ENCODE data around the gene EIF1. TPM values are rescaled to one million over a fixed set of nuclear protein-coding genes. Genes with fewer than 3 reads are reported as not detected.

The EIF1 gene
- total RNA-seq, 2 donors from 2014 or later = 883 to 1,102 TPM

- DNase-seq = no peak
- intact Hi-C loops (cut with DNase I) = no loop called here
- no peak for ATAC-seq
These were observed 29.6 kb downstream of the EIF1 start for GRCh38 chr17:41718287-41718645.

DNA sequence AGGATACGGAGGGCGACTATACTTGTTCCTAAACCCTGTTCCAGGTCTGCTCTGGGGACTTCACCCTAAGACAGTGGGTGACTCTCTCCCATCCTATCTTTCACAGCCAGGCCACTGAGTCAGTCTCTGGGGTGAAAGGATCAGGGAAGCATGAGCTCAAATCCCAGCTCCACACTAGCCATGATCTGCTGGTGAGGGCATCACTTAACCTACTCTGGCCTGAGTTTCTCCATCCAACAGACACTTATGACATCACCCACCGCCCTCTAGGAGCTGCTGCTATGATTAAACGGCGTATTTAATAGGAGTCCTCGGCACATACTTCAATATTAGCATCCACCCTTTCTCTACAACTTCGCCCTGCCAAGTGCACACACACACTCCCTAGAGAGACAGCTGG lies 33.5 kb downstream of the EIF1 start:
- intact Hi-C loops (cut with DNase I) = no loop called here
- DNase-seq (no peak), ATAC-seq (no peak)

DNA sequence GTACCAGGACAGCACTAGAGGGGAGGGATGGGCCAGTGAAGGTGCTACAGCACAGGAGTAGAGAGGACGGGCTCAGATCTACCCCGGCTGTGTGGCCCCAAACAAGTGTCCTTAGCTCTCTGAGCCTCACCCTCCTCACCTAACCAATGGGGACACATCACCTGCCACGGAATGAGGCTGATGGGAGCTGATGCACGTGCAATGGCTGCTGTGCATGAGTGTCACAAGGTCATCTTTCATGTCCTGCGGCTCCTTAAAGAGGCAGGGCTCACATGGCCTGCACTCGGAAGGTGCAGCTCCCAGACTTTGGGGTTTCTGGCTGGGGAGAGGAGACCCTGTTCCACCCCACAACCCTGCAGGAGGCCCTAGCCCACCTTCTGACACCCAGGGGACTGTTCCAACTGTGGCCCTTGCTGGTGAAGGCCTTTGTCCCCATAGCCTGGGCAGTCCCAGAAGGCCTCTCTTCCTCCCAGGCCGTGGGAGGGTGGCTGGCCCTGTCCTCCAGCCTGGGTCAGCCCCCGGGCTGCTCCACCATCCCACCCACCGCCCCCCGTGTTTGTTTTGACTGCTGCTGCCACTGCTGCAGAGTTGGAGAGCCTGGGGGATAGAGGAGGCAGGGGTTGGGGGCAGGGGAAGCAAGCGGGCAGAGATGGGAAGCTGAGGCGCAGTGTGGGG lies 35.3 kb downstream of the EIF1 start:
- intact Hi-C loops (cut with DNase I) = no loop called here
- ATAC-seq (no peak), DNase-seq (no peak)

GRCh38 chr17:41724476-41725050 lies 35.9 kb downstream of the EIF1 start:
- no peak for ATAC-seq
- intact Hi-C loops (cut with DNase I) = no loop called here

GRCh38 chr17:41725134-41725533 lies 36.4 kb downstream of the EIF1 start:
- ATAC-seq (no peak), DNase-seq (no peak)
- intact Hi-C loops (cut with DNase I) = no loop called here

More at GRCh38 chr17:41724476-41725050, 35.9 kb downstream of the EIF1 start:
- no peak for DNase-seq

DNA sequence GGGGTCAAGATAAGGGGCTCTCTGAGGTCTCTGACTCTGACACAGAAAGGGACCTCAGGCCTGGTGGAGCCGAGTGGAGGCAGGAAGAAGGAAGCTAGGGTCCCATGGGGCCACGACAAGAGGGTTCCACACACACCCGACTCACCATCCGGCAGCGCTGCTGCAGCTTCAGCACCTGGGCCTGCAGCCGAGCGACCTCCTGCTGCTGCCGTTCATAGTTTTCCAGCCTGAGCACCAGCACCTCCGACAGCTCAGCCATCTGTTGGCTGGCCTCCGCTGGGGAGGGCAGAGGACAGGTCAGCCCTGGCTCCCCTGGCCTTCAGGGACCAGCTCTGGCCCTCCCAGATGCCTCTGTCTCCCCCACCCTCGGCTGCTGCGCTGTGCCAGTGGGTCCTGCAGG lies 39.4 kb downstream of the EIF1 start:
- DNase-seq = no peak
- no peak for ATAC-seq
- intact Hi-C loops (cut with DNase I) = no loop called here

- intact Hi-C loops (cut with DNase I) = no loop called here
- no peak for ATAC-seq
- no peak for DNase-seq
These were observed 41.8 kb downstream of the EIF1 start for GRCh38 chr17:41730479-41730878.

GRCh38 chr17:41731836-41732235 lies 43.2 kb downstream of the EIF1 start:
- no peak for DNase-seq
- ATAC-seq = no peak
- intact Hi-C loops (cut with DNase I) = no loop called here

DNA sequence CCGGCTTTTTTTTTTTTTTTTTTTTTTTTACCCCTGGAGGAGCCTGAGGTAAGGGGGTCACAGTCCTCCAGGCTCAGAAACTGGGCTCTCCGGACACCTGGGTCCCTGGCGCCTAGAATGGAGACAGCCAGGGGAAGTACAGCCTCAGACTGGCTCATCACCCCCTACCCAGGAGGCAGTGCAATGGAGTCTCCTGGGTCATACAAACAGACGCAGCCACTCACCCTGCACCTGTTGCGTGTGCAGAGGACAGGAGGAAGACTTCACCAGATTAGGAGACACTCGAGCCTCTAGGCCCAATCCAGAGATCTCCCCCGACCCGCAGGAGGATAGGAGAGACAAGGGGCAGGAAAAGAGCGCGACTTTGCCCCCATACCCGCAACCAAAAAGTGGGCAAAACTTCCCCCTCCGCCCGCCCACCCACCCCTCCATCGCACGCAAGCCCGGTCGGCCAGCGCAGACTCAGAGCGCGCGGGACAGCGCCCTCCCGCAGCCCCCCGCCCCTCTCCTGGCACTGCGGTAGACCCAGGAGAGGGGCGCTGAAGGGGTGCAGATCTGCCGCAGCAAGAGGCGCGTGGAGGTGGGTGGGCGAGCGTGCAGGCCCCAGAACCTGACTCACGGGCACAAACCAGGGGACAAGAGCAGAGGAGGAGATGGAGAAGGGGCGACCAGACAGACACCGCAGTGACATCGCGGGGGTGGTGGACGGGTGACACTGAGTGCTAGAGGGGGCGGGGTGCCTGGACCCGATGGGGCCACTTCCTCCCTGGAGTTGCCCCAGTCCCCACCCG lies 44.9 kb downstream of the EIF1 start:
- ATAC-seq (no peak), DNase-seq (no peak)
- intact Hi-C loops (cut with DNase I) = no loop called here

DNA sequence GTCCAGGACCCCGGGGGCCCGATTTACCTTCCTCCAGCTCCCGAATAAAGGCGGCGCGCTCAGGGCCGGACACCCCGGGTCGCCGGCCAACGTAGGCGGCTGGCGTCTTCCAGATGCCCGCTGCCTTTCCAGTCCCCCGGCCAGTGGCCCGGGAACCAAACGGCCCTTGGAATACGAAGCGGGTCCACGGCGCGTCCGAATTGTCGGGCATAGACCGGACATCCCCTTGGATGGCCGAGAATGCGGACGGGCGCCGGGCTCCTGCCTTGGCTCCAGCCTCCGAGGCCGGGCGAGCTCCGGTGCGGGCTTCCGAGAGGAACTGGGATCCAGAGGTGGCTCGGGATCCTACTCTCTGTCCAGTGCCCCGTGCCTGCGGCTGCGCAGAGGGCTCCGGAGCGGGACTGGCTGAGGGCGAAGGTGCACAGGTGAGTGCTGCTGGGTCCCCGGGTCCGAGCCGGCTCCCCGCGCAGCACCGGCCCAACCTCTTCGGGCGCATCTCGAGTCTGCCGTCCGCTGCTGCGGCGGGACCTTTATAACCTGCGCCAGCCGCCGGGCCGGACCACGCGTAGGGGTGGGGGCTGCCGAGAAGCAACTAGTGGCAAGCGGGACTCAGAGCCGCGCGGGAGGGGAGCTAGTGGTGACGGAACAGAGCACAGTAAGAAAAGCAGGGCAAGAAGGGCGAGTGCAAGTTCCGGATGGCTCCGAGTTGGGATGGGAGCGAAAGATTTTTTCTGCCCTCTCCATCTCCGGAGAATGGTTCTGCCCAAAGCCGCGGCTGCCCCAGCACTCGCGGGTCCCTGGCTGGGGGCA lies 45.7 kb downstream of the EIF1 start, which contains the start of gene HAP1:
HAP1 (minus strand) TSS at position 505 of the 810 bp plus-strand sequence; CDS start at position 496, 9 bp downstream.
- ATAC-seq (peak; percentile 8 to 42), DNase-seq (peak; percentile 37)
- intact Hi-C loops (cut with DNase I) = no loop called here

GRCh38 chr17:41734949-41735313 lies 46.2 kb downstream of the EIF1 start:
- intact Hi-C loops (cut with DNase I) = loop anchor here (5.0 kb wide), 2 partner anchors 67 to 137 kb away; no protein-coding TSS in a partner anchor
- DNase-seq (no peak), ATAC-seq (peak; percentile 1 to 10)

GRCh38 chr17:41735744-41736143 lies 47.1 kb downstream of the EIF1 start:
- intact Hi-C loops (cut with DNase I) = loop anchor here (5.0 kb wide), 2 partner anchors 67 to 137 kb away; no protein-coding TSS in a partner anchor
- no peak for DNase-seq
- ATAC-seq = no peak

- intact Hi-C loops (cut with DNase I) = loop anchor here (5.0 kb wide), 2 partner anchors 65 to 135 kb away; no protein-coding TSS in a partner anchor
- DNase-seq (no peak), ATAC-seq (no peak)
These were observed 48.4 kb downstream of the EIF1 start for GRCh38 chr17:41736983-41737679.

DNA sequence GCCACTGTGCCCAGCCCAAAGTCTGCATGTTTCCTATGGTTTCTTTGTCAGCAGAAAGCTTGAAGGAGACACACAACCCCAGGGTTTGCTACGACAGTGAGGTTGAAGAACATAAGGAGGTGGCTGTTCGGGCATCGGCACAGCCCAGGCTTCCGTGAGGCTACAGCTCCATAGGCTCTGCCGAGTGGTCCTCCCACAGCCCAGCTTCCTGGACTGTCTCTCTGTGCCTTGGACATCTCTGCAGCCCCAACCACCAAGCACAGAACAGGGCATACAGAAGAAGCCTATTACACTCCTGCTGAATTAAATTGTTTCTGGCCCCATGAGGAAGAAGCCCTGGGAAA lies 49.0 kb downstream of the EIF1 start:
- peak in 1 of 2 donors; percentile 1 for ATAC-seq
- no peak for DNase-seq
- intact Hi-C loops (cut with DNase I) = loop anchor here (1.0 to 5.0 kb wide), 3 partner anchors 64 to 135 kb away; no protein-coding TSS in a partner anchor

DNA sequence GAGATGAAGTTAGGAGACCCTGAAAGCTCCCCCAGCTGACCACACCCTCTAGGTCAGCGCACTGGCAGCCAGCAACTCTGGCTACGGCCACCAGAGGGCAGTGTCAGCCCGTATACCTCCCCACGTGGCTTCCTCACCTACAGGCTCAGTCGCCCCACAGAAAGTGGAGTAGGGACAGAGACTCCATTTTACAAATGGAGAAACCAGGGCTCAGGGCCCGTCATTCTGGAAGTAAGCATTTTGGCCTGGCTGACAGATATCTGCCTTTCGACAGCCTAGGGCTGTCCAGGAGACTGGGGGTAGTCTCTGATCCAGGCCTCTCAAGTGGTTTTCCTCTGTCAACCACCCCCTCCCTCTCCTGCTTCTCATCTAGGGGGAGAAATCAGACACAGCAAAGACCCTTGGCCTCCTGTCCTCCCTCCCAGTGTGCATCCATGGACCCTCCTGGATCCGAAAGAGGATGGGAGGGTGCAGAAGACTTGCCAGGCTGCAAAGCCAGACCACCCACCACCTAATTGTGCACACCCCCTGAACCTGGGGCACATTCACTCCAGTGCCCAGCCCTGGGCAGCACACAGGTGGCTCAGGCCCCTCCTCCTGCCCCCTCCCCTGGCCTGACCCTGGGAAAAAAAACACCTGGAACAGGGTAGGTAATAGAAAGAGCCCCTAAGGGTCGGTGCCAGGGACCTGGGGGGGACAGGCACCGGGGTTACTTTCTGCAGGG lies 49.6 kb downstream of the EIF1 start:
- intact Hi-C loops (cut with DNase I) = loop anchor here (1.0 to 5.0 kb wide), 3 partner anchors 63 to 134 kb away; no protein-coding TSS in a partner anchor
- ATAC-seq (peak; percentile 85 to 89), DNase-seq (peak; percentile 80)

DNA sequence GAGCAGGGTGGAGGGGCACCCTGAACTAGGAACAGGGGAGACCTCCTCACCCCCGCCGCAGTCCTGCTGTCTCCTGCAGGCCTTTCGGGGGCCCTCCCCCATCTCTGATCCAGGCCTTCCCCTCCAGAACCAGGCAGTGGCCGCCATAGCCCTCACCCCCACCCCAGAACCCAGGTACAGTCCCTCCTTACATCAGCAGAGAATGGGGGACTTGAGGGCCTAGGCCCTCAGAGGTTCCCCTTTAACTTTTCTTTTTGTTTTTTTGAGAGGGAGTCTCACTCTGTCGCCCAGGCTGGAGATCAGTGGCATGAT lies 50.1 kb downstream of the EIF1 start:
- DNase-seq (no peak), ATAC-seq (no peak)
- intact Hi-C loops (cut with DNase I) = loop anchor here (1.0 to 5.0 kb wide), 3 partner anchors 63 to 134 kb away; no protein-coding TSS in a partner anchor

DNA sequence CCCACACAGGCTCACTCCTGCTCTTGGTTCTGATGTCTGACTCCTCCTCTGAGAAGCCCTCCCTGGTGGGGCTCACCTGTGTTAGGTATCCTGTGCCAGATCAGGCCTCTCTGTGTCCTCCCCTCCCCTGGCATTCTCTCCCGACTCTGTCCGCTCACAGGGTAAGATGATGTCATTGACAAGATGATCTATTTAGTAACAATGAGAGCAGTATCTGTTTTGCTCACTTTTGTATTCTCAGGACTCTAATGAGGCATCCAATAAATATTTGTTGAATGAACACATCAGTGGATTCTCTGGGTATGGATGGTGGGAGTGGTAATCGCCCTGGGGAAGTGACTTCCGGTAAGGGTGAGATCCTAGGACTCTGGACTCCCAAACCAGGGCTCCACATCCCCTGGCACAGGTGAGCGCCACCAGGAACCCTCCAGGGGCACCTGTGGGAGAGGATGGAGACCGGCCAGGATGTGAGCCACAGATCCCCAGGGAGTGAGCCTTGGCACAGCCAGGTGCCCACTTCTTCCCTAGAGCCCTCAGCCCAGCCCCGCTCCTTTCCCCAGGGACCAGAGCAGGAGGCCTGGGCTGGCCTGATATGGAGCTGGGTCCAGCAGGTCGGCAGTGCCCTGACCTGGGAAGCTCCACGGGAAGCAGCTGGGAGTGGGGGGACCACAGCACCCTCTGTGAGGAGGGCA lies 51.1 kb downstream of the EIF1 start:
- no peak for ATAC-seq
- DNase-seq = no peak
- intact Hi-C loops (cut with DNase I) = loop anchor here (5.0 kb wide), 2 partner anchors 62 to 132 kb away; no protein-coding TSS in a partner anchor

- intact Hi-C loops (cut with DNase I) = no loop called here
- ATAC-seq = no peak
These were observed 51.8 kb downstream of the EIF1 start for GRCh38 chr17:41740506-41740905.

More at GRCh38 chr17:41740506-41740905, 51.8 kb downstream of the EIF1 start:
- no peak for DNase-seq

All from left cardiac atrium (tissue), 4 donors.